HFF-Myc (cell line): ENCODE data around the gene ZC3HAV1.
"Not testable (repeated sequence)": the region's sequence is repeated elsewhere in the genome, so short reads cannot be mapped to it uniquely, and the experiment has no call there.

ENCODE experiments used
- DNase-seq: peaks from one replicate; pipeline ENCODE4 v3.0.0-alpha.2; 2011; ENCODE audit warnings: low read depth; ENCODE audit errors: extremely low read depth
- H3K4me3 ChIP-seq: replicated peaks from 2 replicates; pipeline ENCODE4 v1.5.1; 2011; ENCODE audit warnings: low read depth, mild to moderate bottlenecking, control low read depth, low read length
- CTCF ChIP-seq: IDR thresholded peaks from 2 replicates; pipeline ENCODE4 v1.5.1; 2012; ENCODE audit warnings: mild to moderate bottlenecking, low read depth, low read length, control low read depth; ENCODE audit errors: missing control alignments

The ZC3HAV1 gene

GRCh38 chr7:139108266-139109187 is 993 bp downstream of the ZC3HAV1 start:
- peak overlapping the region; percentile 92 for H3K4me3 ChIP-seq
- TF ChIP-seq CTCF = no peak
- DNase-seq = no peak

GRCh38 chr7:139106959-139107358 is 2.6 kb downstream of the ZC3HAV1 start:
- H3K4me3 ChIP-seq = peak overlapping the region; percentile 92
- no peak for TF ChIP-seq CTCF
- no peak for DNase-seq

GRCh38 chr7:139106227-139106626 is 3.3 kb downstream of the ZC3HAV1 start:
- DNase-seq = not testable (repeated sequence)
- H3K4me3 ChIP-seq = peak overlapping the region; percentile 92

- TF ChIP-seq CTCF = no peak
- no peak overlapping the region; the same call in 1 of the 2 replicates for H3K4me3 ChIP-seq
- no peak for DNase-seq
These were observed 4.0 kb downstream of the ZC3HAV1 start for GRCh38 chr7:139105484-139105883.

- no peak for TF ChIP-seq CTCF
- no peak overlapping the region for H3K4me3 ChIP-seq
- no peak for DNase-seq
These were observed 5.4 kb downstream of the ZC3HAV1 start for GRCh38 chr7:139104091-139104450.

- no peak for TF ChIP-seq CTCF
- no peak for DNase-seq
- H3K4me3 ChIP-seq = no peak overlapping the region
These were observed 6.3 kb downstream of the ZC3HAV1 start for GRCh38 chr7:139103057-139103815.

GRCh38 chr7:139101637-139102158 is 7.8 kb downstream of the ZC3HAV1 start:
- H3K4me3 ChIP-seq = not testable (repeated sequence)

More at GRCh38 chr7:139101637-139102158, 7.8 kb downstream of the ZC3HAV1 start:
- DNase-seq = not testable (repeated sequence)
